Epithelial cell of esophagus (primary cell): Measurements from ENCODE around the gene NAV3.
A peak's percentile ranks its signal among the peaks of the same experiment; 100 is the strongest.

Experiments
- DNase-seq: peaks from one replicate; pipeline ENCODE4 v3.0.0; 2010; ENCODE audit warnings: low read depth
- H3K4me3 ChIP-seq: 2 replicates; pipeline ENCODE4 v1.5.1; 2011; ENCODE audit warnings: mild to moderate bottlenecking, low read length, control low read depth
- CTCF ChIP-seq: IDR thresholded peaks from 2 replicates; pipeline ENCODE4 v1.5.1; 2011; ENCODE audit warnings: low read depth, mild to moderate bottlenecking, low read length, control low read depth, inconsistent platforms; ENCODE audit not compliant: insufficient read depth; ENCODE audit errors: missing control alignments

Gene NAV3

DNA sequence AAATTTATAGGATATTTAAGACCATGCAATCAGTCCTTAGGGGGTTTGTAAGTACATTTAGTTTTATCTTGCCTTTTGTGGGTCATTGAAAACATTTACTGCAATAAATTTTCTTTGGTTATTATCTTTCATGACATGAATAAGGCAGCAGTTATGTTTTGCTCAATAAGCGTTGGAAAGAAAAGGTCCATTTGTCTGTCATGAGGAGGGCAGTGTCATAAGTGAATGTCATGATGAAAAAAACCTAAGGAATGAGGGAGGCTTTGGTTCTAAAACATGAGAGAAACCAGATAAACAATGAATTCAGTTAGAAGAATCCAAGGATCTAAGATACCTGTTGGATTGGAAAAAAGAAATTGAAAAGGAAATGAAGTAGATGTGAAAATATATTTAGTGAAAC, 209.4 kb downstream of the NAV3 start:
- DNase-seq: no peak
- no peak for TF ChIP-seq CTCF
- no peak overlapping the region for H3K4me3 ChIP-seq

DNA sequence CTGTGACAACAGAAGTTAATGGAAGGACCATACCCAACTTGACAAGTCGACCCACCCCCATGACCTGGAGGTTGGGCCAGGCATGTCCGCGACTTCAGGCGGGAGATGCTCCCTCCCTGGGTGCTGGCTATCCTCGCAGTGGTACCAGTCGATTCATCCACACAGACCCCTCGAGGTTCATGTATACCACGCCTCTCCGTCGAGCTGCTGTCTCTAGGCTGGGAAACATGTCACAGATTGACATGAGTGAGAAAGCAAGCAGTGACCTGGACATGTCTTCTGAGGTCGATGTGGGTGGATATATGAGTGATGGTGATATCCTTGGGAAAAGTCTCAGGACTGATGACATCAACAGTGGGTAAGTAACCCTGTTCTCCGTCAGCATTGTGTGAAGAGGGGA, 220.1 kb downstream of the NAV3 start:
- TF ChIP-seq CTCF: no peak
- no peak overlapping the region for H3K4me3 ChIP-seq
- no peak for DNase-seq

GRCh38 chr12:78055545-78055944, 224.9 kb downstream of the NAV3 start:
- no peak overlapping the region for H3K4me3 ChIP-seq
- no peak for DNase-seq
- no peak for TF ChIP-seq CTCF

DNA sequence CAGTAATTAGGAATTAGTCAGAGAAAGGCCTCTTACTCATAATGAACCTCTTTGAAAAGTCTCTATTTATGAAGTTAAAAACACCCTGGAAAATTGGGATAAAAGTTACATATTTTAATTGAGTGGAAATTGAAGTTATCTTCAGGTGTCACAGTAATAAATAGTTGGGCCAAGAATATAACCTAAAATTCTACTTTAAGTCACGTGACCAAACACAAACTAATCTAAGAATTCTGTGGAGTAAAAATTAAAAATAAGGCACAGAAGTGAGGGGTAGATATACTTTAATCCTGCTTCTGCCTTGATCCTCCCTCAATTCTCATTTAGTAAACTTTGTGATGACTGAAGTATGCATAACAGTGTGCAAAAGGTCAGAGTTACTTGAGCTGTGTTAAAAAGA, 226.4 kb downstream of the NAV3 start:
- TF ChIP-seq CTCF: no peak

DNA sequence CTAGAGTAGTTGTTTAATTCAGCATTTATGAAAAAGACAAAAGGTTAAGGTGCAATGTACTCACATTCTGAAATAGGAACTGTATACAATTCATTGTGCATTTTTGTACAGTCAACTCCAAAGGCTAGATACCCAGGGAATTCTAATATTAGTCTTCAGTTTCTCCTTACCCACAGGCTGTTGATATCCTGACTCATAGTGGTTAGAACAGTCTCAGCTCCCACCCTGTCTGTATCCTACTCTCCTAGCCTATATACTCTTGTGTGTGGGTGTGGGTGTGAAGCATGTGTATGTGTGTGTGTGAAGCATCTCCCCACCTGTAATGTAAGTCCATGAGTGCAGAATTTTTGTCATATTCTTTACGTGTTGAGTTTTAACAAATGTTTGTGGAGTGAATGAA, 229.5 kb downstream of the NAV3 start:
- DNase-seq: peak; percentile 56
- no peak for TF ChIP-seq CTCF

More for the DNA sequence above, 226.4 kb downstream of the NAV3 start:
- DNase-seq: no peak
- H3K4me3 ChIP-seq: no peak overlapping the region

DNA sequence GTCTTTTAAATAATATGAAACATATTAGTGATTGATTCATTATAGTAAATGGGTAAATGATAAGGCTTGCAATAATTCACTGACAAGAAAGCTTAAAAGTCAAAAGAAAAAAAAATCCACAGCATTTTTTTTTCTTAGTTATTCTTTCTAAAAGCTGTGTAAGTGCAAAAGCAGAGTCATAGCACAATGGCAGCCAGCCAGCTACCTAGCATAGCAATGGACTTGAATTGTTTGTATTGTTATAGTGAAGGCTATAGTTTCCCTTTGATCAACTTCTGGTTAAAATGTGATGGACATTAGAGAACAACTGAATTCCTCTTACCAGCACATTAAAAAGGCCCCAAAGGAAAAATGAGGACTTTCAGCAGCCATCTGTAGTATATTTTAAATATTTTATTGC, 232.1 kb downstream of the NAV3 start:
- H3K4me3 ChIP-seq: no peak overlapping the region
- DNase-seq: peak; percentile 64
- TF ChIP-seq CTCF: no peak

More for the DNA sequence above, 229.5 kb downstream of the NAV3 start:
- H3K4me3 ChIP-seq: no peak overlapping the region

DNA sequence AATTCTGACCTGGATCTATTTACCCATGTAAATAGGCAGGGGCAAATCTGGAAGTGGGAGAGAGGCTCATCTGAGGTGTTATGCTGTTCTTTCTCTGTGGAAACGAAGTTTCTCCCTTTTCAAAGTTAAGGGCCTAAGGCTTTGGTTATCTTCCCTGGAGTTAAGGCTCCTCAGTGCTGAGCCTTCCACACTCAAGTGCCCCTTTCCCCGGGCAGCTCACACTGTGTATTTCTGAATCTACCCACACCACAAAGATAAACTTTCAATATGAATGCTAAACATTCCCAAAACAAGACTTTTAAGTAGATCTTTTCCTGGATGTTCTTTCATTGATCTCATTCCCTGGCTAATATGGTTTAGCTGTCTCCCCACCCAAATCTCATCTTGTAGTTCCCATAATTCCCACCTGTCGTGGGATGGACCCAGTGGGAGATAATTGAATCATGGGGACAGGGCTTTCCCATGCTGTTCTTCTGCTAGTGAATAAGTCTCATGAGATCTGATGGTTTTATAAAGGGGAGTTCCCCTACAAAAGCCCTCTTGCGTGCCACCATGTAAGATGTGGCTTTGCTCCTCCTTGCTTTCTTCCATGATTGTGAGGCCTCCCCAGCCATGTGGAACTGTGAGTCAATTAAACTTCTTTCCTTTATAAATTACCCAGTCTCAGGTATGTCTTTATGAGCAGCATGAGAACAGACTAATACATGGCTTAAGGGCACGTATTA, 251.1 kb downstream of the NAV3 start:
- H3K4me3 ChIP-seq: no peak overlapping the region
- no peak for TF ChIP-seq CTCF

More for the DNA sequence above, 251.1 kb downstream of the NAV3 start:
- DNase-seq: no peak
